B cell (primary cell): Measurements from ENCODE around the gene TP53TG5. TPM values are rescaled to one million over a fixed set of nuclear protein-coding genes. Genes with fewer than 3 reads are reported as not detected.
A peak's percentile ranks its signal among the peaks of the same experiment; 100 is the strongest.

Experiments
- ATAC-seq: fragments of 200-7000 bp; cut with Tn5 transposase; one replicate; pipeline ENCODE4 v1.10.0; 2021; ENCODE audit warnings: low read depth, mild to moderate bottlenecking, moderate number of reproducible peaks, moderate library complexity
- CTCF ChIA-PET: fragments of 350-600 bp; sonication (Branson Sonifier 250); formaldehyde crosslinking; loops from one replicate; lab custom pipeline; 2021; ENCODE audit warnings: antibody characterized with exemption, inconsistent platforms; lab: Charles Lee
- POLR2A ChIA-PET: fragments of 350-600 bp; sonication (Branson Sonifier 250); formaldehyde crosslinking; loops from one replicate; lab custom pipeline; 2021; ENCODE audit warnings: antibody characterized with exemption; lab: Charles Lee
- DNase-seq: peaks from one replicate; pipeline ENCODE4 v3.0.0; 2013
- H2AFZ ChIP-seq: 2 replicates; pipeline ENCODE4 v1.6.1; 2012; ENCODE audit warnings: mild to moderate bottlenecking, low read depth, low read length; ENCODE audit not compliant: insufficient read depth, poor library complexity, severe bottlenecking
- H3K27ac ChIP-seq, 2 donors: 1 replicate in 1 of 2; 2 replicates in 1 of 2; pipeline ENCODE4 v1.5.1; 2012 to 2013; ENCODE audit warnings: low read length in 2 of 2, mild to moderate bottlenecking in 2 of 2, moderate library complexity in 1 of 2
- H3K27me3 ChIP-seq, 4 experiments: fragments of 200-600 bp in 1 of 4; sonication (generic) in 1 of 4; replicated peaks in 1 of 4; 1 replicate in 2 of 4; 2 replicates in 2 of 4; pipeline versions ENCODE4 v1.6.1 to v1.7.0; 2013 to 2016; ENCODE audit warnings: low read length in 3 of 4, mild to moderate bottlenecking in 2 of 4, mixed read lengths in 1 of 4, moderate library complexity in 1 of 4; ENCODE audit not compliant: insufficient read depth in 4 of 4, control insufficient read depth in 3 of 4; ENCODE audit errors: control extremely low read depth in 1 of 4
- H3K36me3 ChIP-seq, 2 experiments: replicated peaks in 1 of 2; 1 replicate in 1 of 2; 2 replicates in 1 of 2; pipeline versions ENCODE4 v1.6.1 to v1.7.1; 2013; ENCODE audit warnings: low read length in 1 of 2; ENCODE audit not compliant: insufficient read depth in 2 of 2, control insufficient read depth in 1 of 2; ENCODE audit errors: control extremely low read depth in 1 of 2, extremely low read depth in 1 of 2
- H3K4me1 ChIP-seq, 2 donors: fragments of 200-600 bp in 1 of 2; sonication (generic) in 1 of 2; 1 replicate in 1 of 2; 2 replicates in 1 of 2; pipeline versions ENCODE4 v1.5.1 to v1.6.1; 2013 to 2017; ENCODE audit warnings: low read length in 2 of 2; ENCODE audit not compliant: control insufficient read depth in 2 of 2, insufficient read depth in 2 of 2
- H3K4me2 ChIP-seq: replicated peaks from 2 replicates; pipeline ENCODE3; 2012; ENCODE audit warnings: mild to moderate bottlenecking, low read depth, low read length; ENCODE audit not compliant: poor library complexity, severe bottlenecking
- H3K4me3 ChIP-seq, 5 experiments: fragments of 200-600 bp in 1 of 5; sonication (generic) in 1 of 5; 1 replicate in 3 of 5; 2 replicates in 2 of 5; pipeline versions ENCODE4 v1.5.1 to v1.7.0; 2011 to 2016; ENCODE audit warnings: low read length in 4 of 5, mild to moderate bottlenecking in 4 of 5, low read depth in 2 of 5, control low read depth in 1 of 5, moderate library complexity in 1 of 5; ENCODE audit not compliant: insufficient read depth in 1 of 5; ENCODE audit errors: control extremely low read depth in 1 of 5, extremely low read depth in 1 of 5
- H3K79me2 ChIP-seq: fragments of 200-600 bp; sonication (generic); one replicate; pipeline ENCODE4 v1.6.0; 2016; ENCODE audit warnings: low read length; ENCODE audit not compliant: control insufficient read depth, insufficient read depth
- H3K9ac ChIP-seq: fragments of 200-600 bp; sonication (generic); 2 replicates; pipeline ENCODE4 v1.6.1; 2017; ENCODE audit warnings: mild to moderate bottlenecking, low read length, moderate library complexity
- H3K9me3 ChIP-seq, 3 donors: one replicate each; pipeline versions ENCODE4 v1.6.1 to v1.7.1; 2013; ENCODE audit warnings: low read length in 2 of 3; ENCODE audit not compliant: control insufficient read depth in 2 of 3, insufficient read depth in 1 of 3; ENCODE audit errors: control extremely low read depth in 1 of 3
- H4K20me1 ChIP-seq: 2 replicates; pipeline ENCODE4 v1.6.0; 2012; ENCODE audit warnings: mild to moderate bottlenecking, low read length; ENCODE audit not compliant: insufficient read depth, control insufficient read depth, poor library complexity, severe bottlenecking
- H3K27ac Mint-ChIP-seq: one replicate; pipeline ENCODE4 v1.8.0; 2021; ENCODE audit warnings: mixed read lengths
- H3K27me3 Mint-ChIP-seq: one replicate; pipeline ENCODE4 v1.8.0; 2021; ENCODE audit warnings: mixed read lengths
- H3K4me1 Mint-ChIP-seq: one replicate; pipeline ENCODE4 v1.8.0; 2021; ENCODE audit warnings: mixed read lengths
- H3K4me3 Mint-ChIP-seq: one replicate; pipeline ENCODE4 v1.8.0; 2021; ENCODE audit warnings: mixed read lengths
- H3K9me3 Mint-ChIP-seq: one replicate; pipeline ENCODE4 v1.8.0; 2022; ENCODE audit warnings: mixed read lengths; ENCODE audit not compliant: insufficient read depth
- CTCF ChIP-seq: fragments of 200-600 bp; IDR thresholded peaks from one replicate; pipeline ENCODE4 v1.8.0; 2022; ENCODE audit warnings: antibody characterized with exemption, mild to moderate bottlenecking
- EZH2 ChIP-seq: IDR thresholded peaks from 2 replicates; pipeline ENCODE4 v1.6.1; 2012; ENCODE audit warnings: borderline replicate concordance, low read depth, mild to moderate bottlenecking, moderate library complexity, low read length; ENCODE audit not compliant: insufficient read depth, poor library complexity, severe bottlenecking
- WGBS: methylation state at CpG from one replicate; pipeline ENCODE4 v1.1.5; 2013; ENCODE audit warnings: missing lambda C conversion rate; ENCODE audit not compliant: insufficient coverage; 5-methylcytosine and 5-hydroxymethylcytosine counted together
- intact Hi-C: fragments of 100-400 bp; cut with micrococcal nuclease; formaldehyde crosslinking; loops from one replicate; pipeline ENCODE4 v1.10.0; 2022
- polyA plus RNA-seq: library from polyadenylated mRNA; depleted of rRNA; stranded (reverse); fragments of >200 nt; gene quantifications from 2 replicates; pipeline ENCODE4 v1.2.3, GENCODE V29; 2012
- total RNA-seq, 2 donors: library from RNA; stranded (reverse); fragments of 120-200 nt in 1 of 2; gene quantifications; 1 replicate in 1 of 2; 2 replicates in 1 of 2; pipeline versions ENCODE4 v1.2.3 to v1.2.4, GENCODE V29; 2013 to 2022

TP53TG5 gene
- total and polyA plus RNA-seq, 2 donors (not counting 1 experiment from before 2014, with no cell fraction given): not detected

- peak overlapping the region; percentile 86 for H3K4me3 Mint-ChIP-seq
- peaks cover 84% of the 10 kb centered on the region for H3K4me1 Mint-ChIP-seq
- TF ChIP-seq EZH2 (no peak), CTCF (no peak)
- peak overlapping the region; percentile 92 for H3K27ac Mint-ChIP-seq
- no peak for ATAC-seq
- POLR2A ChIA-PET: interaction anchor here (0.7 to 2.2 kb wide), 4 partner anchors 39 to 70 kb away, joined by 3 to 7 read pairs (median 4); no protein-coding TSS in a partner anchor
- peaks cover 80% of the 10 kb centered on the region for H4K20me1 ChIP-seq
- CTCF ChIA-PET: interaction anchor here (0.9 to 20.6 kb wide), 9 partner anchors 9 to 404 kb away, joined by 3 to 814 read pairs (median 4); no protein-coding TSS in a partner anchor
- no peaks in the 10 kb centered on the region for H3K9me3 ChIP-seq
- no peaks in the 10 kb centered on the region for H3K27me3 Mint-ChIP-seq
- peak overlapping the region; percentile 66 for H3K4me2 ChIP-seq
- no peaks in the 10 kb centered on the region for H3K9me3 Mint-ChIP-seq
- peak overlapping the region; percentile 28 for H3K9ac ChIP-seq
- no peak overlapping the region for H2AFZ ChIP-seq
- peaks cover 55% of the 10 kb centered on the region for H3K79me2 ChIP-seq
- intact Hi-C loops: loop anchor here (5.0 kb wide), 1 partner anchor 425 kb away; the partner anchor contains the start of genes DNTTIP1 and WFDC3
- H3K27me3 ChIP-seq: no peaks in the 10 kb centered on the region
- no peak for DNase-seq
- H3K4me3 ChIP-seq: no peak overlapping the region
- H3K4me1 ChIP-seq: peaks cover 86 to 89% of the 10 kb centered on the region in 2 donors
- peaks cover 5 to 32% of the 10 kb centered on the region in 2 experiments for H3K36me3 ChIP-seq
- H3K27ac ChIP-seq: peak overlapping the region in 1 of 2 donors; percentile 94
Measured at GRCh38 chr20:45367126-45367525, 11.0 kb downstream of the TP53TG5 start.

GRCh38 chr20:45366631-45367030 is 11.5 kb downstream of the TP53TG5 start:
- Histone ChIP-seq H4K20me1 (peaks cover 76% of the 10 kb centered on the region), H3K4me1 (peaks cover 81 to 85% of the 10 kb centered on the region in 2 donors), H2AFZ (no peak overlapping the region), H3K36me3 (peaks cover 5 to 32% of the 10 kb centered on the region in 2 experiments), H3K27ac (peak overlapping the region in 1 of 2 donors; percentile 94), H3K4me2 (peak overlapping the region; percentile 66), H3K9ac (no peak overlapping the region), H3K4me3 (no peak overlapping the region), H3K9me3 (no peaks in the 10 kb centered on the region), H3K27me3 (no peaks in the 10 kb centered on the region), H3K79me2 (peaks cover 51% of the 10 kb centered on the region)
- no peaks in the 10 kb centered on the region for H3K9me3 Mint-ChIP-seq
- H3K4me3 Mint-ChIP-seq: peak overlapping the region; percentile 24
- CTCF ChIA-PET: interaction anchor here (0.7 to 20.6 kb wide), 9 partner anchors 9 to 404 kb away, joined by 3 to 814 read pairs (median 4); no protein-coding TSS in a partner anchor
- ATAC-seq (no peak), DNase-seq (no peak)
- no peak for TF ChIP-seq EZH2
- no peak for TF ChIP-seq CTCF
- WGBS: 94% methylated on average over 11 of the region's 11 CpGs
- POLR2A ChIA-PET: interaction anchor here (1.0 kb wide), 1 partner anchor 53 kb away, joined by 3 read pairs; no protein-coding TSS in a partner anchor
- peaks cover 82% of the 10 kb centered on the region for H3K4me1 Mint-ChIP-seq
- H3K27me3 Mint-ChIP-seq: no peaks in the 10 kb centered on the region
- intact Hi-C loops: loop anchor here (5.0 kb wide), 1 partner anchor 426 kb away; the partner anchor contains the start of genes DNTTIP1 and WFDC3
- H3K27ac Mint-ChIP-seq: peak overlapping the region; percentile 92
